H1 (cell line): ENCODE measurements around the gene PDE1C. TPM values are rescaled to one million over a fixed set of nuclear protein-coding genes. Genes with fewer than 3 reads are reported as not detected.

Experiments
- CTCF ChIA-PET: fragments of 300-600 bp; sonication (Branson Sonifier 250); formaldehyde crosslinking; loops from one replicate; lab custom pipeline; 2021; ENCODE audit not compliant: partially characterized antibody; lab: Charles Lee
- POLR2A ChIA-PET: fragments of 300-600 bp; sonication (Branson Sonifier 250); formaldehyde crosslinking; loops from one replicate; lab custom pipeline; 2021; ENCODE audit warnings: inconsistent platforms; ENCODE audit not compliant: partially characterized antibody; lab: Charles Lee
- DNase-seq, 2 experiments: peaks; one replicate each; pipeline versions ENCODE4 v3.0.0 to v3.0.0-alpha.2; 2010 to 2022; ENCODE audit warnings: low spot score in 2 of 2, low read depth in 1 of 2, mixed read lengths in 1 of 2
- FAIRE-seq: peaks from 2 replicates; lab custom pipeline; 2011; peaks lifted over from hg19 to GRCh38; lab: Jason Lieb, UNC
- H2AFZ ChIP-seq: 2 replicates; pipeline ENCODE4 v1.8.1; 2012; ENCODE audit warnings: low read length, inconsistent platforms
- H2AK5ac ChIP-seq: 2 replicates; pipeline ENCODE4 v1.6.1; 2013; ENCODE audit warnings: low read depth, low read length
- H2BK120ac ChIP-seq: replicated peaks from 2 replicates; pipeline ENCODE3; 2013; ENCODE audit warnings: low read depth, low read length, inconsistent platforms
- H2BK12ac ChIP-seq: 2 replicates; pipeline ENCODE4 v1.6.1; 2013; ENCODE audit warnings: low read depth, low read length
- H2BK15ac ChIP-seq: 2 replicates; pipeline ENCODE4 v1.6.1; 2013; ENCODE audit warnings: low read length
- H2BK20ac ChIP-seq: 2 replicates; pipeline ENCODE4 v1.6.1; 2013; ENCODE audit warnings: low read length
- H2BK5ac ChIP-seq: 2 replicates; pipeline ENCODE4 v1.6.1; 2013; ENCODE audit warnings: low read depth, low read length
- H3K14ac ChIP-seq: 2 replicates; pipeline ENCODE4 v1.6.1; 2013; ENCODE audit warnings: inconsistent platforms; ENCODE audit not compliant: insufficient read length
- H3K18ac ChIP-seq: 2 replicates; pipeline ENCODE4 v1.6.1; 2013; ENCODE audit warnings: low read length; ENCODE audit errors: extremely low read depth
- H3K23ac ChIP-seq: 2 replicates; pipeline ENCODE4 v1.6.1; 2013; ENCODE audit warnings: inconsistent platforms; ENCODE audit not compliant: insufficient read length
- H3K23me2 ChIP-seq: 2 replicates; pipeline ENCODE4 v1.6.1; 2013; ENCODE audit warnings: low read depth, low read length
- H3K27ac ChIP-seq: 2 replicates; pipeline ENCODE4 v1.6.1; 2011; ENCODE audit warnings: low read depth, low read length, inconsistent platforms
- H3K27me3 ChIP-seq, 4 experiments: replicated peaks in 1 of 4; 1 replicate in 1 of 4; 2 replicates in 3 of 4; pipeline versions ENCODE4 v1.6.1 to v1.8.1; 2011 to 2013; ENCODE audit warnings: low read length in 3 of 4, mild to moderate bottlenecking in 3 of 4, inconsistent platforms in 2 of 4, mixed read lengths in 2 of 4, moderate library complexity in 1 of 4; ENCODE audit not compliant: control insufficient read depth in 3 of 4, insufficient read depth in 3 of 4; ENCODE audit errors: extremely low read depth in 1 of 4
- H3K36me3 ChIP-seq, 4 experiments: 2 replicates each; pipeline versions ENCODE4 v1.6.1 to v1.8.1; 2011 to 2013; ENCODE audit warnings: mild to moderate bottlenecking in 4 of 4, low read length in 3 of 4, moderate library complexity in 2 of 4, control low read depth in 1 of 4, inconsistent platforms in 1 of 4; ENCODE audit not compliant: insufficient read depth in 4 of 4, control insufficient read depth in 2 of 4
- H3K4ac ChIP-seq: replicated peaks from 2 replicates; pipeline ENCODE3; 2013; ENCODE audit warnings: low read length, low read depth, mixed read lengths, inconsistent platforms; ENCODE audit not compliant: insufficient read length
- H3K4me1 ChIP-seq, 4 experiments: replicated peaks in 1 of 4; 1 replicate in 1 of 4; 2 replicates in 3 of 4; pipeline versions ENCODE4 v1.6.1 to v1.8.1; 2011 to 2013; ENCODE audit warnings: low read length in 3 of 4, inconsistent platforms in 2 of 4, mixed read lengths in 1 of 4; ENCODE audit not compliant: insufficient read depth in 4 of 4, control insufficient read depth in 3 of 4
- H3K4me2 ChIP-seq, 2 experiments: 2 replicates each; pipeline versions ENCODE4 v1.6.1 to v1.8.1; 2011 to 2013; ENCODE audit warnings: low read depth in 2 of 2, low read length in 2 of 2, control low read depth in 1 of 2, inconsistent platforms in 1 of 2, mild to moderate bottlenecking in 1 of 2; ENCODE audit not compliant: insufficient read depth in 1 of 2
- H3K4me3 ChIP-seq, 4 experiments: fragments of 200-600, 300-600 bp in 1 of 4; sonication (generic), shearing (Covaris generic), sonication (Bioruptor Twin) in 1 of 4; 2 replicates each; pipeline versions ENCODE4 v1.5.1 to v1.8.1; 2011 to 2016; ENCODE audit warnings: low read length in 4 of 4, low read depth in 3 of 4, control low read depth in 2 of 4, inconsistent platforms in 2 of 4, mild to moderate bottlenecking in 2 of 4, mixed read lengths in 1 of 4, moderate library complexity in 1 of 4; ENCODE audit not compliant: insufficient read depth in 2 of 4; ENCODE audit errors: extremely low read depth in 1 of 4
- H3K56ac ChIP-seq: replicated peaks from 2 replicates; pipeline ENCODE3; 2013; ENCODE audit warnings: low read depth, mild to moderate bottlenecking, mixed read lengths, low read length, inconsistent platforms; ENCODE audit not compliant: insufficient read length
- H3K79me1 ChIP-seq: 2 replicates; pipeline ENCODE4 v1.6.1; 2013; ENCODE audit warnings: low read depth, low read length, control low read depth
- H3K79me2 ChIP-seq, 2 experiments: 2 replicates each; pipeline versions ENCODE4 v1.6.1 to v1.8.1; 2012 to 2013; ENCODE audit warnings: low read length in 2 of 2, mild to moderate bottlenecking in 2 of 2, inconsistent platforms in 1 of 2; ENCODE audit not compliant: insufficient read depth in 2 of 2, control insufficient read depth in 1 of 2
- H3K9ac ChIP-seq, 4 experiments: replicated peaks in 1 of 4; 1 replicate in 1 of 4; 2 replicates in 3 of 4; pipeline versions ENCODE4 v1.6.1 to v1.8.1; 2011 to 2013; ENCODE audit warnings: low read depth in 3 of 4, low read length in 3 of 4, control low read depth in 2 of 4, mild to moderate bottlenecking in 2 of 4, moderate library complexity in 2 of 4, inconsistent platforms in 1 of 4; ENCODE audit errors: extremely low read depth in 1 of 4
- H3K9me3 ChIP-seq, 2 experiments: 2 replicates each; pipeline versions ENCODE4 v1.6.1 to v1.8.1; 2012 to 2013; ENCODE audit warnings: mild to moderate bottlenecking in 2 of 2, moderate library complexity in 2 of 2, control low read depth in 1 of 2, inconsistent platforms in 1 of 2, low read depth in 1 of 2, low read length in 1 of 2, mixed read lengths in 1 of 2; ENCODE audit not compliant: insufficient read depth in 2 of 2
- H4K20me1 ChIP-seq, 2 experiments: replicated peaks in 1 of 2; 2 replicates each; pipeline versions ENCODE3 to v1.8.1; 2011 to 2013; ENCODE audit warnings: inconsistent platforms in 2 of 2, low read length in 2 of 2, mild to moderate bottlenecking in 1 of 2; ENCODE audit not compliant: insufficient read depth in 2 of 2, control insufficient read depth in 1 of 2
- H4K5ac ChIP-seq: 2 replicates; pipeline ENCODE4 v1.6.1; 2013; ENCODE audit warnings: low read length, low read depth, mixed read lengths, inconsistent platforms; ENCODE audit not compliant: insufficient read length
- H4K8ac ChIP-seq: 2 replicates; pipeline ENCODE4 v1.8.0; 2013; ENCODE audit warnings: mild to moderate bottlenecking, moderate library complexity, low read length, inconsistent platforms; ENCODE audit not compliant: insufficient read depth; ENCODE audit errors: extremely low read depth
- H4K91ac ChIP-seq: replicated peaks from 2 replicates; pipeline ENCODE3; 2013; ENCODE audit warnings: low read length, mixed read lengths, inconsistent platforms; ENCODE audit not compliant: insufficient read length
- ASH2L ChIP-seq: fragments of 200-600, 300-600 bp; sonication (generic); IDR thresholded peaks from one replicate; pipeline ENCODE4 v1.7.1; 2017; ENCODE audit warnings: low read length
- BACH1 ChIP-seq: IDR thresholded peaks from 2 replicates; pipeline ENCODE4 v1.6.1; 2012; ENCODE audit warnings: low read length, improper control_type of control experiment
- BRCA1 ChIP-seq: IDR thresholded peaks from 2 replicates; pipeline ENCODE4 v1.6.1; 2012; ENCODE audit warnings: low read depth, low read length, improper control_type of control experiment
- CEBPB ChIP-seq: IDR thresholded peaks from 2 replicates; pipeline ENCODE4 v1.6.1; 2012; ENCODE audit warnings: low read depth, low read length
- JUND ChIP-seq: IDR thresholded peaks from 2 replicates; pipeline ENCODE4 v1.6.1; 2011; ENCODE audit warnings: mild to moderate bottlenecking, improper control_type of control experiment, low read length
- KDM4A ChIP-seq: IDR thresholded peaks from one replicate; pipeline ENCODE4 v1.7.1; 2012; ENCODE audit warnings: low read depth, mild to moderate bottlenecking, moderate library complexity, low read length, inconsistent platforms; ENCODE audit not compliant: severe bottlenecking
- NANOG ChIP-seq: IDR thresholded peaks from 2 replicates; pipeline ENCODE4 v1.6.1; 2011; ENCODE audit warnings: low read length, low read depth, mild to moderate bottlenecking, inconsistent platforms; ENCODE audit not compliant: insufficient read depth, poor library complexity, severe bottlenecking
- RAD21 ChIP-seq, 2 experiments: IDR thresholded peaks in 1 of 2; conservative IDR thresholded peaks in 1 of 2; 2 replicates each; pipeline ENCODE4 v1.6.1; 2011; ENCODE audit warnings: low read depth in 2 of 2, low read length in 2 of 2, improper control_type of control experiment in 1 of 2, inconsistent platforms in 1 of 2, mild to moderate bottlenecking in 1 of 2, moderate library complexity in 1 of 2
- SP4 ChIP-seq: IDR thresholded peaks from 2 replicates; pipeline ENCODE4 v1.6.1; 2012; ENCODE audit warnings: low read length, inconsistent platforms
- TAF1 ChIP-seq: IDR thresholded peaks from 2 replicates; pipeline ENCODE4 v1.6.1; 2011; ENCODE audit warnings: mild to moderate bottlenecking, low read depth, low read length
- WGBS, 2 experiments: shearing (Covaris generic) in 1 of 2; methylation state at CpG; one replicate each; pipeline versions ENCODE4 v1.1.6 to v1.1.7; 2013 to 2015; ENCODE audit warnings: low lambda C conversion rate in 2 of 2, mixed read lengths in 2 of 2, inconsistent platforms in 1 of 2, low coverage in 1 of 2, missing lambda C conversion rate in 1 of 2; ENCODE audit not compliant: insufficient replicate concordance in 2 of 2, insufficient coverage in 1 of 2, insufficient read length in 1 of 2; ENCODE audit errors: extremely low coverage in 1 of 2, missing lambda C conversion rate in 1 of 2; 5-methylcytosine and 5-hydroxymethylcytosine counted together
- polyA plus RNA-seq, 7 experiments: library from polyadenylated mRNA; depleted of rRNA in 3 of 7; stranded (reverse) in 5 of 7; unstranded in 2 of 7; fragments of >200 nt in 5 of 7; fragments of 200-250 nt in 2 of 7; gene quantifications; 1 replicate in 5 of 7; 2 replicates in 1 of 7; 4 replicates in 1 of 7; pipeline versions ENCODE4 v1.2.1 to v1.2.3, GENCODE V29; 2011 to 2013; ENCODE audit warnings: missing spikeins in 2 of 7, mixed read lengths in 2 of 7
- total RNA-seq: library from RNA; stranded (reverse); fragmentation: NEBNext Ultra II Directional; extraction: Animal tissue kit (Norgen Biotek cat#: 25700); gene quantifications from 2 replicates; pipeline ENCODE4 v1.2.1, GENCODE V29; 2021

Gene PDE1C
- total and polyA plus RNA-seq, 2 of the 8 experiments (the other 6 are each of a cell fraction or from before 2014, with no cell fraction given) = 0.11 to 1.1 TPM

- Histone ChIP-seq H4K20me1 (no peaks in the 10 kb centered on the region), H4K5ac (no peak overlapping the region), H2BK120ac (no peak overlapping the region), H3K27me3 (no peaks in the 10 kb centered on the region), H3K79me1 (no peaks in the 10 kb centered on the region), H3K9ac (no peak overlapping the region), H3K23ac (no peak overlapping the region), H3K36me3 (no peaks in the 10 kb centered on the region), H3K23me2 (no peaks in the 10 kb centered on the region), H2BK20ac (no peak overlapping the region), H3K14ac (no peak overlapping the region), H3K4me3 (no peak overlapping the region), H3K79me2 (no peaks in the 10 kb centered on the region), H3K4ac (no peak overlapping the region), H4K91ac (no peak overlapping the region), H3K56ac (no peak overlapping the region)
- no peak for DNase-seq
- TF ChIP-seq ASH2L = no peak
- no peak for TF ChIP-seq JUND
- no peak for TF ChIP-seq KDM4A
- TF ChIP-seq NANOG = no peak
- no peak for TF ChIP-seq CEBPB
- no peak for TF ChIP-seq SP4
- no peak for TF ChIP-seq TAF1
- no peak for TF ChIP-seq RAD21 (IDR thresholded peaks at IDR 0.05 in 1 of 2, conservative IDR thresholded peaks at IDR 0.05 in 1 of 2; ENCODE audit: low read depth in 2 of 2, low read length in 2 of 2)
- no peak for TF ChIP-seq BRCA1
- no peak for TF ChIP-seq BACH1
- TF ChIP-seq, all 59 proteins: peak for 0
- Histone ChIP-seq H2AFZ (no peak overlapping the region), H2BK15ac (no peak overlapping the region), H3K27ac (no peak overlapping the region), H4K8ac (no peak overlapping the region), H3K18ac (no peak overlapping the region), H2BK5ac (no peak overlapping the region), H3K4me2 (no peak overlapping the region), H2AK5ac (no peak overlapping the region), H2BK12ac (no peak overlapping the region), H3K9me3 (no peaks in the 10 kb centered on the region), H3K4me1 (peaks cover 0 to 3% (median 0%) of the 10 kb centered on the region in 4 experiments; a peak in 2 of 7 replicates)
- no peak for FAIRE-seq
- POLR2A ChIA-PET = no interaction called here
- CTCF ChIA-PET = no interaction called here
- 92% methylated on average over 2 of the region's 2 CpGs; no CpG with 5 or more reads in 1 of the 2 experiments for WGBS, 2 experiments
Observed at GRCh38 chr7:31954500-31954899, 115.7 kb downstream of the PDE1C start.
